Chondrocyte (in vitro differentiated cells): ENCODE measurements around the gene MTA1. TPM values are rescaled to one million over a fixed set of nuclear protein-coding genes. Genes with fewer than 3 reads are reported as not detected.

Experiments used
- DNase-seq: peaks from one replicate; pipeline ENCODE4 v3.0.0; 2021; ENCODE audit warnings: mixed read lengths, low spot score
- H3K27ac Mint-ChIP-seq: one replicate; pipeline ENCODE4 v1.8.0; 2021; ENCODE audit warnings: mild to moderate bottlenecking, moderate library complexity, mixed read lengths; ENCODE audit not compliant: unreplicated experiment
- H3K27me3 Mint-ChIP-seq: 2 replicates; pipeline ENCODE4 v1.8.0; 2021; ENCODE audit warnings: low read depth, mixed read lengths
- H3K36me3 Mint-ChIP-seq: 2 replicates; pipeline ENCODE4 v1.8.0; 2021; ENCODE audit warnings: low read depth, mixed read lengths
- H3K4me1 Mint-ChIP-seq: 2 replicates; pipeline ENCODE4 v1.8.0; 2021; ENCODE audit warnings: low read depth, mild to moderate bottlenecking, mixed read lengths
- H3K4me3 Mint-ChIP-seq: one replicate; pipeline ENCODE4 v1.8.0; 2021; ENCODE audit warnings: mild to moderate bottlenecking, moderate library complexity, mixed read lengths; ENCODE audit not compliant: unreplicated experiment
- H3K9me3 Mint-ChIP-seq: 2 replicates; pipeline ENCODE4 v1.8.0; 2021; ENCODE audit warnings: low read depth, mixed read lengths
- CTCF ChIP-seq: fragments of 200-600 bp; sonication (generic); IDR thresholded peaks from 2 replicates; pipeline ENCODE4 v1.5.0; 2021; ENCODE audit warnings: antibody characterized with exemption, mild to moderate bottlenecking, moderate library complexity
- total RNA-seq: library from RNA; stranded (reverse); gene quantifications from 3 replicates; pipeline ENCODE4 v1.2.1, GENCODE V29; 2021

The MTA1 gene
- total RNA-seq, 1 donor from 2014 or later, result 83.6 TPM

- no peak overlapping the region for H3K4me3 Mint-ChIP-seq
- DNase-seq, result no peak
- no peaks in the 10 kb centered on the region for H3K27me3 Mint-ChIP-seq
- peaks cover 3% of the 10 kb centered on the region for H3K36me3 Mint-ChIP-seq
- peaks cover 16% of the 10 kb centered on the region for H3K4me1 Mint-ChIP-seq
- no peak overlapping the region for H3K27ac Mint-ChIP-seq
- H3K9me3 Mint-ChIP-seq, result peaks cover 9% of the 10 kb centered on the region
- no peak for TF ChIP-seq CTCF
These were observed 19.6 kb downstream of the MTA1 start for GRCh38 chr14:105439179-105439578.

- H3K4me1 Mint-ChIP-seq, result peaks cover 14% of the 10 kb centered on the region
These were observed 20.3 kb downstream of the MTA1 start for GRCh38 chr14:105439710-105440553.

GRCh38 chr14:105440554-105440900 is 20.9 kb downstream of the MTA1 start:
- peaks cover 2% of the 10 kb centered on the region for H3K9me3 Mint-ChIP-seq
- no peaks in the 10 kb centered on the region for H3K27me3 Mint-ChIP-seq

More at GRCh38 chr14:105439710-105440553, 20.3 kb downstream of the MTA1 start:
- H3K27me3 Mint-ChIP-seq, result no peaks in the 10 kb centered on the region
- peaks cover 6% of the 10 kb centered on the region for H3K9me3 Mint-ChIP-seq
- TF ChIP-seq CTCF, result no peak
- peaks cover 3% of the 10 kb centered on the region for H3K36me3 Mint-ChIP-seq
- no peak overlapping the region for H3K4me3 Mint-ChIP-seq
- H3K27ac Mint-ChIP-seq, result no peak overlapping the region
- DNase-seq, result no peak

GRCh38 chr14:105440992-105441391 is 21.4 kb downstream of the MTA1 start:
- Mint-ChIP-seq H3K4me3 (no peak overlapping the region), H3K4me1 (peaks cover 6% of the 10 kb centered on the region), H3K27ac (no peak overlapping the region), H3K36me3 (peaks cover 3% of the 10 kb centered on the region), H3K9me3 (no peaks in the 10 kb centered on the region), H3K27me3 (no peaks in the 10 kb centered on the region)
- TF ChIP-seq CTCF, result no peak
- no peak for DNase-seq

More at GRCh38 chr14:105440554-105440900, 20.9 kb downstream of the MTA1 start:
- Mint-ChIP-seq H3K36me3 (peaks cover 3% of the 10 kb centered on the region), H3K27ac (no peak overlapping the region), H3K4me3 (no peak overlapping the region), H3K4me1 (peaks cover 11% of the 10 kb centered on the region)
- TF ChIP-seq CTCF, result no peak
- no peak for DNase-seq

- no peak for DNase-seq
- peaks cover 3% of the 10 kb centered on the region for H3K36me3 Mint-ChIP-seq
- no peaks in the 10 kb centered on the region for H3K9me3 Mint-ChIP-seq
- no peaks in the 10 kb centered on the region for H3K4me1 Mint-ChIP-seq
- no peaks in the 10 kb centered on the region for H3K27me3 Mint-ChIP-seq
- no peak overlapping the region for H3K4me3 Mint-ChIP-seq
- TF ChIP-seq CTCF, result no peak
- H3K27ac Mint-ChIP-seq, result no peak overlapping the region
These were observed 22.5 kb downstream of the MTA1 start for GRCh38 chr14:105442125-105442524.
